Loucy (cell line): Measurements from ENCODE around the gene ZCWPW1.

Source experiments
- H2AFZ ChIP-seq: fragments of 200-600 bp; sonication (generic); 2 replicates; pipeline ENCODE4 v1.6.0; 2016; ENCODE audit warnings: antibody characterized with exemption, mild to moderate bottlenecking, low read length, moderate library complexity
- H3F3A ChIP-seq: fragments of 200-600 bp; 2 replicates; pipeline ENCODE4 v1.6.0; 2016; ENCODE audit warnings: antibody characterized with exemption, low read depth, mild to moderate bottlenecking
- H3K27me3 ChIP-seq: fragments of 200-600 bp; sonication (generic); 2 replicates; pipeline ENCODE4 v1.6.1; 2014; ENCODE audit warnings: low read length, mild to moderate bottlenecking; ENCODE audit not compliant: insufficient read depth, poor library complexity, severe bottlenecking
- H3K36me3 ChIP-seq: fragments of 200-600 bp; sonication (generic); 2 replicates; pipeline ENCODE4 v1.6.1; 2016; ENCODE audit warnings: low read length; ENCODE audit not compliant: insufficient read depth
- H3K4me1 ChIP-seq: fragments of 200-600 bp; sonication (generic); 2 replicates; pipeline ENCODE4 v1.5.1; 2014; ENCODE audit warnings: low read length, mild to moderate bottlenecking; ENCODE audit not compliant: insufficient read depth, poor library complexity, severe bottlenecking
- H3K4me2 ChIP-seq: fragments of 200-600 bp; sonication (generic); 2 replicates; pipeline ENCODE4 v1.6.0; 2014; ENCODE audit warnings: antibody characterized with exemption, low read length, low read depth, mild to moderate bottlenecking; ENCODE audit not compliant: poor library complexity, severe bottlenecking
- H3K4me3 ChIP-seq: fragments of 200-600 bp; sonication (generic); 2 replicates; pipeline ENCODE4 v1.5.1; 2014; ENCODE audit warnings: low read length, mild to moderate bottlenecking, mixed read lengths; ENCODE audit not compliant: poor library complexity, severe bottlenecking
- H3K79me2 ChIP-seq: fragments of 200-600 bp; sonication (generic); 2 replicates; pipeline ENCODE4 v1.6.1; 2014; ENCODE audit warnings: low read length; ENCODE audit not compliant: insufficient read depth
- H3K9ac ChIP-seq: fragments of 200-600 bp; sonication (generic); 2 replicates; pipeline ENCODE4 v1.6.0; 2014; ENCODE audit warnings: mild to moderate bottlenecking, low read depth, low read length, moderate library complexity; ENCODE audit not compliant: poor library complexity, severe bottlenecking
- H3K9me2 ChIP-seq: fragments of 200-600 bp; sonication (generic); replicated peaks from 2 replicates; pipeline ENCODE4 v1.6.1; 2016; ENCODE audit warnings: low read depth, low read length, mixed read lengths
- H3K9me3 ChIP-seq: fragments of 200-600 bp; sonication (generic); 2 replicates; pipeline ENCODE4 v1.6.1; 2014; ENCODE audit warnings: mild to moderate bottlenecking, antibody characterized with exemption, low read length, low read depth; ENCODE audit not compliant: insufficient read depth
- H4K20me1 ChIP-seq: fragments of 200-600 bp; sonication (generic); 2 replicates; pipeline ENCODE4 v1.6.0; 2014; ENCODE audit warnings: antibody characterized with exemption, low read length, mild to moderate bottlenecking; ENCODE audit not compliant: insufficient read depth, poor library complexity, severe bottlenecking
- EZH2phosphoT487 ChIP-seq: fragments of 200-600 bp; IDR thresholded peaks from 2 replicates; pipeline ENCODE4 v1.6.1; 2018; ENCODE audit warnings: antibody characterized with exemption, mild to moderate bottlenecking, moderate library complexity, borderline replicate concordance
- TF ChIP-seq, protein P1 (sequence below): fragments of 200-600 bp; sonication (generic); conservative IDR thresholded peaks from 2 replicates; pipeline ENCODE4 v1.5.1; 2014; ENCODE audit warnings: mild to moderate bottlenecking, antibody characterized with exemption, low read length

ZCWPW1 gene

DNA sequence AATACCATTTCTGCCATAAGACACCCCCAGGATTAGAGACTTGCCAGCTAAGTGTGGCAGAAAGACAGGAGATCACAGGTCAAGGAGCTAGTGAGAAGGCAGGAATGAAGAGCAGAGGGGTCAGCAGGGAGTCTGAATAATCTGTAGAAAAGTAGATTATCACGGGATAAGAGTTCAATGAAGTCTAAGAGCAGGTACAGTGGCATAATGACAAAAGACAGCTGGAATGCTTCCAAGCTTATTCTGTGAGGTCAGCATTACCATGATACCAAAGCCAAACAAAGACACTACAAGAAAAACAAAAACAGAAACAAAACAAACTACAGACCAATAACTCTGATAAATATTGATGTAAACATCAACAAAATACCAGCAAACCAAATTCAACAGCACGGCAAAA, 34.4 kb downstream of the ZCWPW1 start:
- Histone ChIP-seq H2AFZ (no peak overlapping the region), H3F3A (no peaks in the 10 kb centered on the region), H3K27me3 (no peaks in the 10 kb centered on the region), H3K4me3 (no peak overlapping the region), H3K9me3 (no peaks in the 10 kb centered on the region), H3K4me1 (no peaks in the 10 kb centered on the region), H3K9me2 (no peaks in the 10 kb centered on the region), H3K9ac (no peak overlapping the region), H3K79me2 (no peaks in the 10 kb centered on the region), H3K4me2 (no peak overlapping the region), H4K20me1 (no peaks in the 10 kb centered on the region), H3K36me3 (no peaks in the 10 kb centered on the region)
- TF ChIP-seq, protein P1, sequence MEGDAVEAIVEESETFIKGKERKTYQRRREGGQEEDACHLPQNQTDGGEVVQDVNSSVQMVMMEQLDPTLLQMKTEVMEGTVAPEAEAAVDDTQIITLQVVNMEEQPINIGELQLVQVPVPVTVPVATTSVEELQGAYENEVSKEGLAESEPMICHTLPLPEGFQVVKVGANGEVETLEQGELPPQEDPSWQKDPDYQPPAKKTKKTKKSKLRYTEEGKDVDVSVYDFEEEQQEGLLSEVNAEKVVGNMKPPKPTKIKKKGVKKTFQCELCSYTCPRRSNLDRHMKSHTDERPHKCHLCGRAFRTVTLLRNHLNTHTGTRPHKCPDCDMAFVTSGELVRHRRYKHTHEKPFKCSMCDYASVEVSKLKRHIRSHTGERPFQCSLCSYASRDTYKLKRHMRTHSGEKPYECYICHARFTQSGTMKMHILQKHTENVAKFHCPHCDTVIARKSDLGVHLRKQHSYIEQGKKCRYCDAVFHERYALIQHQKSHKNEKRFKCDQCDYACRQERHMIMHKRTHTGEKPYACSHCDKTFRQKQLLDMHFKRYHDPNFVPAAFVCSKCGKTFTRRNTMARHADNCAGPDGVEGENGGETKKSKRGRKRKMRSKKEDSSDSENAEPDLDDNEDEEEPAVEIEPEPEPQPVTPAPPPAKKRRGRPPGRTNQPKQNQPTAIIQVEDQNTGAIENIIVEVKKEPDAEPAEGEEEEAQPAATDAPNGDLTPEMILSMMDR, result no peak
- no peak for TF ChIP-seq EZH2phosphoT487

DNA sequence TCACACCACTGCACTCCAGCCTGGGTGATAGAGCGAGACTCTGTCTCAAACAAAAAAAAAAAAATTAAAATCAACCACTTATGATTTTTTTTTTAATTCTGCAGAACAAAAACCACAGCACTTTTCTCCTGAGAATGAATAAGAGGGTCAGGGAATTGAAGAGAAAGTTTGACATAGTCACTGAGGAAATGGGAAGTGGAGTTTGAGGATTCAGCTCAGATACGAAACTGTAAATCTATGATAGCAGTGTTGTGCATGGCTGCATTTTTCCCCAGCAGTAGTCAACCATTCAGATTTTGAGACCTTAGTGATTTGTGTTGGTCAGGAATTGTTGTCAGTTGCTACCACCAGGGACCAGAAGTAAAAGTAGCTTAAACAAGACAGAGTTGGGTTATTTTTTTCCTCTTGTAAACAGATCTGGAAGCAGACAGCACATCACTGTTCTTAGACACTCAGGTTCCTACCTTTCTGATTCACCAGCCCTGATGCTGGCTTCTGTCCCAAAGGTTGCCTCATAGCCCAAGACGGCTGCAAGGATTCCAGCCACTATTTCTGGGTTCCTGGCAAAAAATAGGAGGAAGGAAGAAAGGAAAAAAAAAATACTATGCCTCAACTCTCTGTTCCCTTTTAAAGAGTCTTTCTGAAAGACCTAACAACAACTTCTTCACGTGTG, 35.1 kb downstream of the ZCWPW1 start:
- Histone ChIP-seq H3K4me3 (no peak overlapping the region), H3K27me3 (no peaks in the 10 kb centered on the region), H2AFZ (no peak overlapping the region), H3K9me3 (no peaks in the 10 kb centered on the region), H3K9me2 (no peaks in the 10 kb centered on the region), H3K4me2 (no peak overlapping the region), H4K20me1 (no peaks in the 10 kb centered on the region), H3F3A (no peaks in the 10 kb centered on the region), H3K36me3 (no peaks in the 10 kb centered on the region), H3K4me1 (no peaks in the 10 kb centered on the region), H3K79me2 (no peaks in the 10 kb centered on the region), H3K9ac (no peak overlapping the region)
- TF ChIP-seq EZH2phosphoT487, result no peak
- TF ChIP-seq, protein P1, result no peak

DNA sequence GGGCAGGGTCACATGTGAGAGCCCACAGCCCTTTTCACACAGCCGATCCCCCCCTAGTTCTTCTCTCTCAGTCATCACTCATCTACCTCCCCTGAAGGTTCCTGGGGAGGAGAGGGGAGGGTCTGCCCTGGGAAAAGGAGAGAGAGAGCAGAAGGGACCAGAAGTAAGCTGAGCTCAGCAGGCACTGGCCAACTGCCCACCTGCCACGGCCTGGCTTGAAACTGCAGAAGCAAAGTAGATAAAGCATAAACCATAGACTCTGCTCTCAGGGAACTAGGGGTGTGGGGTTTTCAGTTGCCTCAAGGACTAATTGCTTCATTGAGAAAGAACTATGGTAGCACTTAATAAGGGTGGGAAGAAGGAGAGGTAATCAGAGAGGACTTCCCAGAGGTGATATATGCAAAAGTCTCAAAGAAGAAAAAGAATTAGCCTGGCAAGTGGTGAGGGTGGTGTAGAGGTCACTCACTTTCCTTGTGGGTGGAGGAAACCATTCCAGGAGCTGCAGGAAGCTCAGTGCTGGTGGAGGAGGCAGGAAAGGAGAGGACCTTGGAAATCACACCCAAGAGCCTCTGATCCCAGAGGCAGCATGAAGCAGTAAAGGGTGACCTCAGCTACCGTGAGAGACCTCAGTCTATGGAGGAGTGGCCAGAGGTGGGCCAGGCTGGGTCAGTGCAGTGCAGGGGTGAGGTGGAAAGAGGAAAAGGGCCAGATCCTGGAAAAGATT, 38.1 kb downstream of the ZCWPW1 start:
- no peaks in the 10 kb centered on the region for H3K36me3 ChIP-seq
- no peaks in the 10 kb centered on the region for H3K27me3 ChIP-seq
- TF ChIP-seq, protein P1, result no peak
- TF ChIP-seq EZH2phosphoT487, result no peak
- no peak overlapping the region for H3K4me3 ChIP-seq
- no peaks in the 10 kb centered on the region for H3K9me2 ChIP-seq
- no peak overlapping the region for H2AFZ ChIP-seq
- H3K4me1 ChIP-seq, result no peaks in the 10 kb centered on the region
- H3K79me2 ChIP-seq, result no peaks in the 10 kb centered on the region
- H3F3A ChIP-seq, result no peaks in the 10 kb centered on the region
- no peaks in the 10 kb centered on the region for H3K9me3 ChIP-seq
- no peak overlapping the region for H3K9ac ChIP-seq
- H4K20me1 ChIP-seq, result no peaks in the 10 kb centered on the region
- no peak overlapping the region for H3K4me2 ChIP-seq
